ENCODE measurements around the gene MYO9A. TPM values are rescaled to one million over a fixed set of nuclear protein-coding genes. Genes with fewer than 3 reads are reported as not detected.
"Not testable (repeated sequence)": the region's sequence is repeated elsewhere in the genome, so short reads cannot be mapped to it uniquely, and the experiment has no call there.

The MYO9A gene
- total RNA-seq, 1 donor from 2014 or later, result 31.4 TPM

DNA sequence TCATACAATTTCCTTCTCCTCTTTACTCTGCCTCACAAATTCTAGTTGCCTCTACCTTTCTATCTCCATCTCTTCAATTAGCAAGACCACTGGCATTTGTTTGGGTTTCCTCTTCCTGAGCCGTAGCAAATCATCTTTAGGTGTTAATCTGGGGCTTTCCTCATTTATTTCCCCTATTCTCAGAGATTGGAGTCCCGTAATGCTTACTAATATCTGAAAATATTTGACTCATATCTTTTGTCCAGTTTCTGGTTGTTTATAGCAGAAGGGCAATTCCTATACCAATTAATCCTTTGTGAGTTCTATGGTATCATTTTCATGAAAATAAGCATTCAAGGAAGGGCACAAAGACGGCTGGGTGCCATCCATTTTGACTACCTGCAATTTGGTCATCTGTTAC, 203.9 kb downstream of the MYO9A start:
- DNase-seq (ENCODE audit: low spot score), result no peak
- intact Hi-C loops (cut with DNase I), result no loop called here

GRCh38 chr15:71899674-71900073, 218.3 kb downstream of the MYO9A start:
- DNase-seq (ENCODE audit: low spot score), result no peak
- intact Hi-C loops (cut with DNase I), result no loop called here

- intact Hi-C loops (cut with DNase I), result no loop called here
- no peak for DNase-seq (ENCODE audit: low spot score)
These were observed 224.3 kb downstream of the MYO9A start for GRCh38 chr15:71893691-71894090.

DNA sequence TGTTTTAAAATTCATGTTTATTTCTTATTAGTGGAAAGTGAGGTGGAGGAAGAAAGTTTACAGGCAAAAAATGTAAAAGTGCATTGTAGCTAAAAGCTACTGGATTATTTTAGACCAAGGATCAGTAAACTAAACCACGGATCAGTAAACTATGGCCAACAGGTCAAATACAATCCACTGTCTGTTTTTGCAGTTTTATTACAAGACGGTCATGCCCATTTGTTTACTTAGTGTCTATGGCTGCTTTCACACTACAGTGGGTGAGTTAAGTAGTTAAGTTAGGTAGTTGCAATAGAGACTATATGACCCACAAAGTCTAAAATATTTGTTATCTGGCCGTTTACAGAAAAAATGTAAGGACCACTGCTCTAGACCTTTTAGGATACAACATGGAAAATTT, 225.6 kb downstream of the MYO9A start:
- intact Hi-C loops (cut with DNase I), result no loop called here
- no peak for DNase-seq (ENCODE audit: low spot score)

DNA sequence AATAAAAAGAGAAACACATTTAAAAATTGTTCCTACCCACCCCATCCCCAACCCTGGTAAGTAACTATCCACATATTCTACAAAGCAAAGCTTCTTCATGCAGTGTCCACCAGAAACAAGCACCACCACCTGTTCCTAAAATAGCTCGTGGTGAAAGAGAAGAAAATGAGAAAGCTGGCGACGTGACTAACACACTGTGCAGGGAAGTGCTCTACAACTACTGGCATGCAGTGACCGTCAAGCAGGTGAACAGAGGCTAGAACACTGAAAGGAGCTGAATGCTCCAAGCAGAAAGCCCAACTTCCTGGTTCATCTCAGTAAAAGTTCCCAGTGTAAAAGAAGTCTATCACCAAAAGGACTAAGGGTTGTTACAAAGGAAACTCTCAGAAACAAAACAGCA, 226.9 kb downstream of the MYO9A start:
- intact Hi-C loops (cut with DNase I), result no loop called here
- no peak for DNase-seq (ENCODE audit: low spot score)

DNA sequence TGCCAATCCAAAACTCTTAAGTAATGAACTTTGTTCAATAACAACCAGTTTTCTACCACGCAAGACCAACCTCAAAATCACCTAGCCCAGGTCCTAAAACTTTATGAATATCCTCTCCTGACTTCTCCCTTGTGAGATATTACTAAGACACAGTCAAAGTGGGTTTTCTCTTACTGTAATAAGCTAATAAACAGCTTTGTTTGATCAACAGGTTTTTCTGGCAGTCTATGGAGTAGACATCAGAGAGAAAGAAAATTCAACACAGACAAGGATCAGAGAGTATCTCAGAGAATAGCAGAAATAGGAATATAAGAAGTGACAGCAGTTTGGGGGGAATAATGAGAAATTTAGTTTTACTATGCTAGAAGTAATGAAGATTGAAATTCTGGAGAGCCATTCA, 228.0 kb downstream of the MYO9A start:
- DNase-seq (ENCODE audit: low spot score), result no peak
- intact Hi-C loops (cut with DNase I), result no loop called here

DNA sequence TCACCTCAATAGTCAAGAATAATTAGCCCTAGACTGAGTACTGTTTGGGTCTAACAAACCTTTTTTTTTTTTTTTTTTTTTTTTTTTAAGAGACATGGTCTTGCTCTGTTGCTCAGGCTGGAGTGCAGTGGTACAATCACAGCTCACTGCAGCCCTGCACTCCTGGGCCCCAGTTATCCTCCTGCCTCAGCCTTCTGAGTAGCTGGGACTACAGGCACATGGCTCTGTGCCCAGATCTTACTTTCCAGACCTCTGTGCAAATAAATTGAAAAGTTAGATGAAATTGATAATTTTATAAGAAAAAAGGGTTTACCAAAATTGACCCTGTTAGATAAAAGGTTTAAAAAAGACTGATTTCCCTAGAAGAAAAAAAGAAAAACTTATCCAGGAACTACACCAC, 228.6 kb downstream of the MYO9A start:
- intact Hi-C loops (cut with DNase I), result no loop called here

DNA sequence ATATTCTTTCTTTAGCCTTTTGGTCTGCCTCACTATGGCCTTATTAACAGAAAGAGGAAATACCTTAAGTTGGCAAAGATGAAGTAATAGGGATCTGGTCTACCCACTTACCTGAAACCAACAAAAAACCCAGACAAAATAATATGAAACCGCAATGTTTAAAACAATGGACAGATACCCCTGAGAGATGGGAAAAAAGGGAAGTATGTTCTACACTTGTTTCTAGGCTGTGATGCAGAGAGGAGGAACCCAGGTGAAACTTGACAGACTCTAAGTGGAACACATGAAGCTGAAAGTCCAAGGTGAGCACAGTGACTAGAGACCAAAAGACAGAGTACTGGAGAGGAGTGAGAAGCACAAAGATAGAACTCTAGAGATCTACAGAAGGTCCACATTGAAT, 229.2 kb downstream of the MYO9A start:
- no peak for DNase-seq (ENCODE audit: low spot score)
- intact Hi-C loops (cut with DNase I), result no loop called here

More for the DNA sequence above, 228.6 kb downstream of the MYO9A start:
- DNase-seq (ENCODE audit: low spot score), result no peak

DNA sequence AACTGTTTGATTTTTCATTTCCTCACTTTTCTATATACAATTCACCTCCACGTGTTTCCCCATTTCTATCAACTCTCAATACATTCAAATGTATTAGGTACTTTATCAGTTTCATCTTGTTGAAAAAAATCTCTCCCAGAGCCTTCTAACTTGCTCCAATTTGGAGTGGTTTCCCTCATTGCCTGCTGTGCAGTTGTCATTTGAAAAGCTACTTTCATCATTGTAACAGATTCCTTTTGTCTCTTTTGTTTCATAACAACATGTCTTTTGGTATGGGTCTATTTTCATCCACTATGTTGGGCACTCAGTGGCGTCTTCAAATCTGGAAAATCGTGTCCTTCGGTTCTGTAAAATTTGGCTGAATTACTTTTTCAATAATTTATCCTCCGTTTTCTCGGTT, 232.6 kb downstream of the MYO9A start:
- DNase-seq (ENCODE audit: low spot score), result no peak
- intact Hi-C loops (cut with DNase I), result no loop called here

DNA sequence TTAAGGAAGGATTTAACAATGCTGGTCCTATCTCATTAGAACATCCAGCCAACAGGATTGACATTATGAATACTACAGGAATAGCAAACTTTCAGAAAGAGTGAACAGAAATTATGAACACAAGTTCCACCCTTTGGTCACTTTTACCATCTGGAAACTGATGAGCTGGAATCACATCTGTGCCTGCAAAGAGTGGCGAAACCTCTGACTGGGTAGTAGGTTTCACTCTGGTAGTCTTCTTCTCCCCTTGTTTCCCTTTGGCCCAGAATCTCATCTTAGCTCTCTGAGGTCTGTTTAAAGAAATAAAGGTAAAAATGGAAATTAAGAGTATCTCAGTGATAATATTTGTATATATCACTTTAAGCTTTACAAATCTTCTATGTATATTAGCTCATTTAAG, 234.5 kb downstream of the MYO9A start:
- no peak for DNase-seq (ENCODE audit: low spot score)
- intact Hi-C loops (cut with DNase I), result no loop called here

DNA sequence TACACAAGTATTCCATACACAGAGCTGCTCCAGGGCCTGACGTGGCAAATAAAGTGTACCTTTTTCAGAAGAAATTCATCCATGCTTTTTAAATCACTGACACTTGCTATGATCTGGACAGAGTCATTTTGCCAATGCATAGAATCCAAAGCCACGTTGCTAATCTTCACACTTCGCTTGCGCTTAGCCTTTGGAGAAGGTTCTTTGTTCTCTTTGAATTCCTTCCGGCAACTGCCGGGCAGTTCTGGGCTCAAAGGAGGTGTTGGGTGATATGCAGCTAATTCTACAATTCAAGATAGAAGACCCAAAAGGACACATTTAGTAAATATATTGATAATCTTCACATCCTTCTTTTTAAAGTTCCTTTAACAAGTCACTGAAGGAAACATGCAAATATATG, 237.7 kb downstream of the MYO9A start:
- no peak for DNase-seq (ENCODE audit: low spot score)
- intact Hi-C loops (cut with DNase I), result no loop called here

- no peak for DNase-seq (ENCODE audit: low spot score)
- intact Hi-C loops (cut with DNase I), result no loop called here
These were observed 243.7 kb downstream of the MYO9A start for GRCh38 chr15:71874245-71874644.

DNA sequence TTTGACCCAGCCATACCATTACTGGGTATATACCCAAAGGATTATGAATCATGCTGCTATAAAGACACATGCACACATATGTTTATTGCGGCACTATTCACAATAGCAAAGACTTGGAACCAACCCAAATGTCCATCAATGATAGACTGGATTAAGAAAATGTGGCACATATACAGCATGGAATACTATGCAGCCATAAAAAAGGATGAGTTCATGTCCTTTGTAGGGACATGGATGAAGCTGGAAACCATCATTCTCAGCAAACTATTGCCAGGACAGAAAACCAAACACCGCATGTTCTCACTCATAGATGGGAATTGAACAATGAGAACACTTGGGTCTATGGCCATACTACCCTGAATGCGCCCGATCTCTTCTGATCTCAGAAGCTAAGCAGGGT, 259.7 kb downstream of the MYO9A start:
- intact Hi-C loops (cut with DNase I); DNase-seq (ENCODE audit: low spot score): not testable (repeated sequence)

GRCh38 chr15:71853543-71853942, 264.4 kb downstream of the MYO9A start:
- intact Hi-C loops (cut with DNase I), result no loop called here
- DNase-seq (ENCODE audit: low spot score), result no peak

DNA sequence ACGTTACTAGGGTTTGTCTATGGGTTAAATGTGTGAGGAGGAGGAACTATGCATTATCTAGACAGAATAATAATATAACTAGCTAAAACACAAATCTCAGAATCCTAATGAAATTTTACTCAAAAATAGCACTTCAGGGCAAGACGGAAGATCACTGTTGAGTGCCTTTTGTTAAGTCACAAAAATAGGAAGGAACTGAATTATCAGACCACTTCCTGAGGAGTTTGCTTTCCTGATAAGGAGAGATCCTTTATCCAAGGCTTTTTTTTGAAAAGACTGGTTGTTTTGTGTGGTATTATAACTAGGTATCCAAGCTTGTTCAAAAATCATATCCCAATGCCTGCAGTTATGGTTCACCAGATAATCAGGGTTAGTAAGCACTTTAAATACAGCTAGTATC, 273.0 kb downstream of the MYO9A start:
- intact Hi-C loops (cut with DNase I), result no loop called here
- no peak for DNase-seq (ENCODE audit: low spot score)

DNA sequence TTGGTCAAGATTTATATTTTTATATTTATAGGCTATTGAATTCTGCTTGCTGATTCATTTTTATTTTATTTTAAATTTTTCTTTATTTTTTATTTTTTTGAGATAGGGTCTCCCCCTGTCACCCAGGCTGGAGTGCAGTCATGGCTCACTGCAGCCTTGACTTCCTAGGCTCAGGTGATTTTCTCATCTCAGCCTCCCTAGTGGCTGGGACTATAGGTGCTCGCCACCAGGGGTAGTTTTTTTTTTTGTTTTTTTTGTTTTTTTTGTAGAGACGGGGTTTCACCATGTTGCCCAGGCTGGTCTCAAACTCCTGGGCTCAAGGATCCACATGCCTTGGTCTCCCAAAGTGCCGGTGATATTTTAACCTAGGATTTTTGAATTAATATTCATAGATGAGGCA, 276.4 kb downstream of the MYO9A start:
- DNase-seq (ENCODE audit: low spot score), result no peak
- intact Hi-C loops (cut with DNase I), result no loop called here

- intact Hi-C loops (cut with DNase I), result no loop called here
- DNase-seq (ENCODE audit: low spot score), result no peak
These were observed 287.0 kb downstream of the MYO9A start for GRCh38 chr15:71830981-71831380.

DNA sequence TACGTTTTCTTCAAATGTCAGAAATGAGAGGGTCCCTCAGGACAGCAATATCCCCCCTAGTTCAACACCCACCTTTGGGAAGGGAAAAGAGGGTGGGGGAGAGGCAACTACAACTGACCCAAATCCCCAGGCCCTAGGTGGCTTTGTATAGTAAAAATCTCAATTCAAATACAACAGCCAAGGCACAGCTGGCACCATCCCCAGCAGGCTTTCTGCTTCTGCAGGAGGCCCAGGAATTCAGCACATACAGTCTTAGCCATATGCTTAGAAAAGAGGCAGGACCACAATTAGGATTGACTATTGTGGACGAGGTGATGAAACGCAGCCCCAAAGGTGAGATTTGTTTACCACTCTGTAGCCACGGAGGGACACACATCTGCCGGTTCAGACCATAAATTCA, 291.8 kb downstream of the MYO9A start:
- intact Hi-C loops (cut with DNase I), result no loop called here
- no peak for DNase-seq (ENCODE audit: low spot score)

DNA sequence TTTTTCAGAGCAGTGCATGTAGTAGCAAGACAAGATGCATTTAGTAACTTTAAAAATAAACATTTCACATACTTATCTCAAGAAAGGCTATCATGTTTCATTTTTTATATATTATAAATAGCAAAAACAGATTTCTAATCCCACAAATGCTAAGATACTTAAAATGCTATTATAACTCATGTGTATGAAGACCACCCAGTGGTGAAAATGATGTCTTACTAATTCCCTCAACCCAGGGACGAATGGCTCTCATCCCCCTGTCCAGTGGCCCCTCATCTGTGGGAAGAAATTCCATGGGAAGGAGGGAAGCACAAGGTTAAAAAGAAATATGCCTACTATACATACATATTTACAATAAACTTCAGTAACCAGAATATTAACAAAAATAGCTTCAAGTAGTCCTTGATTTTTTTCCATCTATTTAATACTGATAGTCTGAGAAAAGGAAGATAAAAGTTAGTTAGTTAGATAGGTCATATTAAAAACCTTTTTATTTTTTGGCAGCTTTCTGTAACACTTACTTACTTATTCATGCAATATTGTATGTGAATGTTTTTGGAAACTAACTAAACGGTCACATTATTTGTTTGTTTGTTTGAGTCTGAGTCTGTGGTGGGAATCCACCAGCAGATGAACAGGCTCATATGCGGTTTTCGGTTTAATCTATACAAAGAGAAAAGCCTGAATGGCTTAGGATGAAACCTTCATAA, 292.8 kb downstream of the MYO9A start:
- intact Hi-C loops (cut with DNase I), result no loop called here
- no peak for DNase-seq (ENCODE audit: low spot score)

GRCh38 chr15:71823801-71824200, 294.1 kb downstream of the MYO9A start:
- no peak for DNase-seq (ENCODE audit: low spot score)
- intact Hi-C loops (cut with DNase I), result no loop called here

DNA sequence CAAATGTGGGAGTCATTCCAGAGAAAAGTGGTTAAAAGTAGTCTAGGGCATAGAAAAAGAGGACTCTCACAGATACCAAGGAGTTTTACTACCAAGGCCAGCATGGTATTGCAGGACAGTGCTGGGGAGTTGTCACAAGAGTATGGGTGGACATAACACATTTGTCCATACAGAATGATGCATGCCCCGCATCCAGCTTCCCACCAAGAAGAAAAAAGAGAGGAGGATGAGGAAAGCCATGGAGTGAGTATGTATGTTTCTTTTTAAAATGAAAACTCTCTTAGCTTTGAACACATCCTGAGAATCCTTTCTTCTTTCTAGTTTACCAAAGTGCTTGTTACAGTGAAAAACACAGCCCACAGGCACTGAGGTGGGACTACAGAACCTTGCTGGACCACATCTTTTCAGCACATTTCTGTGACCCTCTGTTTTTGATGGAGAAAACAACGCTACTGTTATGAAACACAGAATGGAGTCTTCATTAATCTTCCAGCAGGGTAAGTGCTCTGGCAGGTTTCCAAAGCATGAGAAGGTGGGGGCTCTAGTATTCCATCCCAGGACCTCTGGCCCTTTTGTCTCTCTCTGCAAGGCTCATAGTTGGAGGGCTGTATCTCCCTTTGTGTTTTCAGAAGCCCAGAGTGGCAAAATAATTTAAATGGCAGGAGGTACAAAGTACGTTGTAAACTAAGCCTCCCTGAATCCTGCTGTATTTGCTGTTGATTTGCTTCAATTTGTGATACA, 294.9 kb downstream of the MYO9A start:
- intact Hi-C loops (cut with DNase I), result no loop called here
- no peak for DNase-seq (ENCODE audit: low spot score)

All from cardiac septum (tissue), 1 donor.